Fibroblast of mammary gland (primary cell): ENCODE results near the gene PTEN.
A peak's percentile ranks its signal among the peaks of the same experiment; 100 is the strongest.

Experiments used
- DNase-seq: peaks from one replicate; pipeline ENCODE4 v3.0.0-alpha.2; 2010; ENCODE audit warnings: low read depth
- H3K4me3 ChIP-seq: 2 replicates; pipeline ENCODE4 v1.5.1; 2011; ENCODE audit warnings: low read depth, mild to moderate bottlenecking, low read length, moderate library complexity; ENCODE audit not compliant: control insufficient read depth
- CTCF ChIP-seq: conservative IDR thresholded peaks from 2 replicates; pipeline ENCODE4 v1.5.1; 2011; ENCODE audit warnings: low read depth, low read length, inconsistent platforms; ENCODE audit not compliant: control insufficient read depth, insufficient read depth

The PTEN gene

GRCh38 chr10:87921931-87922688, 58.7 kb downstream of the PTEN start:
- no peak overlapping the region for H3K4me3 ChIP-seq
- DNase-seq = no peak
- TF ChIP-seq CTCF = no peak

GRCh38 chr10:87923233-87923632, 59.8 kb downstream of the PTEN start:
- no peak for DNase-seq
- no peak overlapping the region for H3K4me3 ChIP-seq
- no peak for TF ChIP-seq CTCF

- H3K4me3 ChIP-seq = no peak overlapping the region
- DNase-seq = peak; percentile 45
- TF ChIP-seq CTCF = no peak
Measured at GRCh38 chr10:87925570-87925969, 62.1 kb downstream of the PTEN start.

- no peak for DNase-seq
- no peak for TF ChIP-seq CTCF
- no peak overlapping the region for H3K4me3 ChIP-seq
Measured at GRCh38 chr10:87927091-87927490, 63.7 kb downstream of the PTEN start.

GRCh38 chr10:87928996-87929395, 65.6 kb downstream of the PTEN start:
- DNase-seq = no peak
- no peak overlapping the region for H3K4me3 ChIP-seq
- TF ChIP-seq CTCF = no peak

GRCh38 chr10:87930141-87930540, 66.7 kb downstream of the PTEN start:
- no peak for TF ChIP-seq CTCF
- no peak overlapping the region for H3K4me3 ChIP-seq
- no peak for DNase-seq
